CD4-positive, alpha-beta T cell treated with Interleukin-6 for 4 hours (primary cell): ENCODE data around the gene BEX2.
"Not testable (repeated sequence)": the region's sequence is repeated elsewhere in the genome, so short reads cannot be mapped to it uniquely, and the experiment has no call there.

Source experiments
- DNase-seq: peaks from one replicate; pipeline ENCODE4 v3.0.0-alpha.2; 2020; ENCODE audit warnings: mixed read lengths

Gene BEX2

DNA sequence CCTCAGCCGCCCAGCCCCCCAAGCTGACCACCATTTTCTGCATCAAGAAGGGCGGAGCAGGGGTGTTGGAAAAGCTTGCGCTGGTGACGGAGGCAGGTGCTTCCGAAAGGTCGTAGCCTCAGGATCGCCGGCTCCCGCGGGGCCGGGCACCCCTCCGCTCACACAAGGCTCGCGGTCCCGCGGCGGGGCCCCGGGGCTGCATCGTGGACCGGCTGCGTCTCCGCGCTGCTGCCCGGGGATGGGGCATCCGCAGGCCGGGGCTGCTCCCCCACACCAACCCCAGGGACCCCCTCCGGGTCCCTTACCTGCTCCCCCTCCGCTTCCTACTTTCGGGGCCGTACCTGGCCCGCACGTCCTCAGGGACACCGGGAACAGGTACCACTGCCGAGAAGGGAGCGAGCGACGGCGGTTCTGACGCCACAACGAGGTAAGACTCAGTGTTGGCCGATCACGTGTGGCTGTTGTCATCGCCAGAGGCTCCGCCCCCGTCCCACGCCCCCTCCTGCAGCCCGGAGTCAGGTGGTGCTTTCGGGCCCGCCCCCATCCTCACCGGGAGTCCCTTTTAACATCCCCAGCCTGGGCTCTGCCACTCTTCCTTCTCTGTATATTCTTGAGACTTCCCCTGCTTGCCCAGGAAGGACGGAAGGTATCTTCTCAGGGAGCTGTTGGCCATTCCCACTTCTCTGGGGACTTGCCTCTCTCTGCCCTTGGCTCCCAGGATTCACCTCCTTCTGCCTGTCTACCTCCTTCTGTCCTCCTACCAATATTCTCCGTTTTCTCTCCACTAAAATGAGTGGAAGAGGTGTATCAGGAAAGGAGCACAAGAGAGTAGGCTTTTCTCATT lies at the start of gene BEX2:
Gene BEX2, minus strand, starts transcription at position 436 of the 844 bp plus-strand sequence. CDS start 1,014 bp downstream, outside the sequence.
- peak; percentile 91 for DNase-seq

DNA sequence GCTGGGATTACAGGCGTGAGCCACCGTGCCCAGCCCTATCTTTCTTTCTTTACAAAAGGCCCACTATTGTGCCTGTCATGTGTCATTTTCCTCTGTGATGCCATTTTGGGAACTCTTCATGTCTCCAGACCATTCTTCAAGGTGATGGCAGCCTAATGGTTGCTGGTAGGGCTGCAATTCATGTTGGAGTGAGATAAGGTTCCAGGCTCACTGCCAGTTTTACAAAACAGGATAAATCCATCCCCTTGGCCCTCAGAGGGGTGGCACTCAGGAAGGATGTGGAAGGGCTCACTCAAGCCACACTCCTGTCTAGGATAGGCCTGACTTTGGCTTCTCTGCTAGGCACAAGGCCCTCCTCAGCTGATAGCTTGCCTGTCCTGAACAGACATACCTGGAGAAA lies 49.3 kb upstream of the BEX2 start:
- DNase-seq: no peak

- DNase-seq: not testable (repeated sequence)
Observed at GRCh38 chrX:103359605-103360004, 48.8 kb upstream of the BEX2 start.

DNA sequence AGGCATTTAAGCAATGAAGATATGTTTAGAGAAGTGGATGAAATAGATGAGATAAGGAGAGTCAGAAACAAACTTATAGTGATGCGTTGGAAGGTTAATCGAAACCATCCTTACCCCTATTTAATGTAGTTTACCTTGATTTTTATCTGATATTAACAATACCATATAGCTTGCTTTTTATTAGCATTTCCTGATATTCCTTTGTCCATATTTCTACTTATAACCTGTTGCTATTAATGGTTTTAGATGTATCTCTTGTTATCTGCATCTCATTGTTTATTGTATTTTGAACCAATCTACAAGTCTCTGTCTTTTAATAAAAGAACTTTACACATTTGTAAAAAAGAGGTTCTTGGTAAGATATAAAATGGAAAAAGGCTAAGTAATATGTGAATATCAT lies 47.1 kb upstream of the BEX2 start:
- DNase-seq: no peak

- DNase-seq: no peak
Observed at GRCh38 chrX:103356858-103357257, 46.1 kb upstream of the BEX2 start.

GRCh38 chrX:103356130-103356798 lies 45.5 kb upstream of the BEX2 start, which contains the start of gene TCEAL9:
Gene TCEAL9 (plus strand): TSS chrX:103356506. CDS start chrX:103357685, 1,179 bp downstream.
- DNase-seq: no peak

DNA sequence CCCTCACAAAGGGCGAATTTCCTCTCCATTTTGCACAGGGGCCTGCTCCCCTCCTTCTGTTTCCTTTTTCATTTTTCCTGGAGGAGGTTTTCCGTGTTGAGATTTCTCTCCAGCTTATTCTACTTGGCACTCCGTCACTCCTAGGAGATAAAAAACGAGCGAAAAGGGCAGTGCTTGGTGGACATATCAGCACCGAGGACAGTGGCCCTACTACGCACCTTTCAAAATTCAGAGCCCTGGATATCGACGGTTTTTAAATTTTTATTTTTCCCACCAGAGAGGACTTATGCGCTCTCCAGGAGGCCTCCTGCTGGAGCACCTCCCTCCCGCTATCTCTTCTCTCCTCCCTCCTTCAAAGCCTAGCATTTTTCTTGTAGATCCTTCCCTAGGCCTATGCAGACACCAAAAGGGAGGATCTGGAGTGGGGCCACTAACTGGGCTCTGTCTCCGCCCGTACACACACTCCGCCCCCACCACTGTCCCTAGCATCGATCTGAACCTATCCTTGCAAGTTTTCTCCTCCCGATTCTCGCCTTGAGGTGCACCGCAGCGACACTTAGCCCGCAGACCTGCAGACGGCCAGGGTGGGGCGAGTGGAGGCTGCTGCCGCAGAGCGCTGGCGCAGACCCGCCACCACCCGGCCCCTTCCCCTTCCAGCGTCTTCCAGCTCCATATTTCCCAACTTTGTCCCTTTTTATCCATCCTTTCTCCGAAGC lies 37.0 kb upstream of the BEX2 start:
- no peak for DNase-seq

DNA sequence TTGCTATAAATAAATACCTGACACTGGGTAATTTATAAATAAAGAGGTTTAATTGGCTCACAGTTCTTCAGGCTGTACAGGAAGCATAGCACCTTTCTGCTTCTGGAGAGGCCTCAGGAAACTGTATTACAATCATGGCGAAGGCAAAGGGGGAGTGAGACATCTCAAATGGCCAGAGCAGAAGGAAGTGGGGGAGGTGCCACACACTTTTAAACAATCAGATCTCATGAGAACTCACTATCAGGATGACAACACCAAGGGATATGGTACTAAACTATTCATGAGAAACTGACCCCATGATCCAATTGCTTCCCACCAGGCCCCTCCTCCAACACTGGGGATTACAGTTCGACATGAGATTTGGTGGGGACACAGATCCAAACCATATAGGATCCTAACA lies 33.8 kb upstream of the BEX2 start:
- no peak for DNase-seq

- peak; percentile 57 for DNase-seq
Observed at GRCh38 chrX:103343105-103343504, 32.3 kb upstream of the BEX2 start.

DNA sequence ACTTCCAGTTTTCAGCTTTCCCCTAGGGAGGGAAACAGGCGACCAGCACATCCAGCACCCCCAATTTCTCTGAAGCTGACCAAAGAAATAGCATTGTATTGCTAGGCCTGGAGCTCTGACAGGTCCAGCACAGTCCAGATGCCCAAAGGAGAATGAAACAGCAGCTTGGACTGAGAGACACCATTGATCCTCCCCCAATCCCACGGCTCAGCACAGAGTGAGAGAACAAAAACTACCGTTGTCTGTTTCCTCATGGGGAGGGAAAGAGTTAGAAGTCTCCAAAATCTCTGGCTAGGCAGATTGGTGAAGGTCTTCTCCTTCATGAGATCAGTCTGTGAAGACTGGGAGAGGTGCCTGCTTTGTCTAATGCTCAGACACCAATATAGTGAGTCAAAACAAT lies 27.9 kb upstream of the BEX2 start:
- DNase-seq: no peak

DNA sequence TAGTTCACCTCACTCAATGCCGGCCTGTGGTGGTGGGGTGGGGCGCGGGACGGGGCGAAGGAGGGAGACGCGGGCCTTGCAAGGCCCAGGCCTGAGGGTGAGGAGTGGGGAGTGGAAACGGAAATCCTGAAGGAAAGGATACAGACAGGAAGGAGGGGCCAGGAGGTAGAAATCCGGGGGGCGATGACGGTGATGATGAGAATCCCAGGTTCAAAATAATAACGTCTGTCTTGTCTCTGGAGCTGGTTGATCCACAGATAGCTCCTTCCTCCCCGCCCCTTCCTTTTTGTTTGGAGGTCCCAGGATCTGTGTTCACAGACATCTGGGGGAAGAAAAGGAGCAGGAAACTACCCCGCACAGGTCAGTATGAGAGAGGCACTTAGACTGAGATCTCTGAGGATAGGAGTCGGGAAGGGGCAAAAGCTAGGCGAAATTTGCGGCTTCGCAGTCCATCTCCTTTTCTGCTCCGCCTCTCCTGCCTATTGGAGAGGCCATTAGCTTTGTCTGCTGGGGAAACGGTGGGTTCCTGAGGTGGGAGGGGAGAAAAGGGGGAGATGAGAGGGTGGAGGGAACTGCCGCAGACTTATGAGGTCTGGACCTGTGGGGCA lies 20.0 kb upstream of the BEX2 start:
- DNase-seq: no peak

GRCh38 chrX:103329991-103330390 lies 19.2 kb upstream of the BEX2 start, which contains the start of gene TCEAL7:
Gene TCEAL7 (plus strand): TSS chrX:103330239. CDS start chrX:103331404, 1,165 bp downstream.
- DNase-seq: no peak

DNA sequence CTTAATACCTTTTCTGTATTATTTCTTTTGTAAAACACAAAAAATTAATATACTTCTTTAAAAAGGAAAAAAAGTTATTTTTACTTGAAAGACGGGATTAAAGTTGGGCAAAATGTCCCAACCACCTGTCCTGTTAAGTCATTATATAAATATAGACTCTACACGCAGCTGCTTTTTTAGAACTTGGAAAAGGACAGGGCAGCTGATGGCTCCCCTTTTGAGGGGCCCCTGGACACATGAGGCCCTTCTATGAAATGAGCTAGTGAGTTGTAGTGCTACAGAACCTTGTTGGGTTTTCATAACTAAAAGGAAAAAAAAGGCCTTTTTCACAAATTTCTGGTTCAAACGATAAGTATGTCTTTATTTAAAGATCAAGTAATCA lies 600 bp upstream of the BEX2 start:
- DNase-seq: no peak

GRCh38 chrX:103309860-103310554 lies 783 bp downstream of the BEX2 start:
- peak; percentile 7 for DNase-seq

GRCh38 chrX:103305666-103306065 lies 5.1 kb downstream of the BEX2 start:
- DNase-seq: not testable (repeated sequence)

DNA sequence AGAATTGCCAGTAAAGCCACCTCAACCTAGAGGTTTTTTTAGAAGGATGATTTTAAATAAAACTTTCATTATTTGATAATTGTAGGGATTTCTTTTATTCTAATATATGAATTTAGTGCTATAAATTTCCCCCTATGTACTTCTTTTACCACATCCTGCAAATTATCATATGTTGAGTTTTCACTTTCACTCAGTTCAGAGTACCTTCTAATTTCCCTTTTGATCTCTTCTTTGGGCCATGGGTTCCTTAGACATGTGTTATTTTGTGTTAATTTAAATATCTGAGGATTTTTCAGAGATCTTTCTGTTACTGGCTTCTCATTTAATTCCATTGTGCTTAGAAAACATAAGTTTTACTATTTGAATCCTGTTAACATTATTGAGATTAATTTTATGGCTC lies 6.1 kb downstream of the BEX2 start:
- DNase-seq: no peak

DNA sequence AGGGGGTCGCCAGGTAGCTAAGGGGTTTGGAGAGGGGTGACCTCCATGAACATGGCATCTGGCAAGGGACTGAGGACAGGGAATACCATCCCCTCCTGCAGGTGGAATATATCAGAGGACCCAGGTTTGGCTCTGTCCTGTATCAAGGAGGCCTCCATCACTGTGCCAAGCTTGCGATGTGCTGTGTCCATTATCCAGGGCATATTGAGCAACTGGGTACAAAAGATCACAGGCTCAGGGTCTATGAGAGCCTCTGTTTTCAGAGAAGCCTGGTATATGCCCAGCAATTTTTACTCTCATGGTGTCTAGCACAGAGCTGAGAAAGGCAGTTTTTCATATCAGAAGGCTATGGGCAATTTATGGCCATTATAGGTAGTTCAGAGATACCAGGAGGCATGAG lies 17.7 kb downstream of the BEX2 start:
- no peak for DNase-seq

DNA sequence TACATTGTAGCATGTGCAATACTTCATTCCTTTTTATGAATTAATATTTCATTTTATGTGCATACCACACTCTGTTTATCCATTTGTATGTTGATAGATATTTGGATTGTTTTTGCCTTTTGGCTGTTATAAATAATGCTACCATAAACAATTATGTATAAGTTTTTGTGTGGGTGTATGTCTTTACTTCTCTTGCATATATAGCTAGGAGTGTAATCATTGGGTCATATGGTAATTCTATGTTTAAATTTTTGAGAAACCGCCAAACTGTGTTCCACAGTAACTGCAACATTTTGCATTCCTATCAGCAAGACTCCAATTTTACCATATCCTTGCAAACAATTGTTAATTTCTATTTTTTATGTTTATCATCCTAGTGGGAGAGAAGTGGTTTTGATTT lies 31.2 kb downstream of the BEX2 start:
- no peak for DNase-seq

GRCh38 chrX:103276581-103277002 lies 34.2 kb downstream of the BEX2 start, which contains the start of gene TCEAL5:
Gene TCEAL5 (minus strand): TSS chrX:103276750. CDS start chrX:103274563, 2,187 bp downstream.
- DNase-seq: no peak

DNA sequence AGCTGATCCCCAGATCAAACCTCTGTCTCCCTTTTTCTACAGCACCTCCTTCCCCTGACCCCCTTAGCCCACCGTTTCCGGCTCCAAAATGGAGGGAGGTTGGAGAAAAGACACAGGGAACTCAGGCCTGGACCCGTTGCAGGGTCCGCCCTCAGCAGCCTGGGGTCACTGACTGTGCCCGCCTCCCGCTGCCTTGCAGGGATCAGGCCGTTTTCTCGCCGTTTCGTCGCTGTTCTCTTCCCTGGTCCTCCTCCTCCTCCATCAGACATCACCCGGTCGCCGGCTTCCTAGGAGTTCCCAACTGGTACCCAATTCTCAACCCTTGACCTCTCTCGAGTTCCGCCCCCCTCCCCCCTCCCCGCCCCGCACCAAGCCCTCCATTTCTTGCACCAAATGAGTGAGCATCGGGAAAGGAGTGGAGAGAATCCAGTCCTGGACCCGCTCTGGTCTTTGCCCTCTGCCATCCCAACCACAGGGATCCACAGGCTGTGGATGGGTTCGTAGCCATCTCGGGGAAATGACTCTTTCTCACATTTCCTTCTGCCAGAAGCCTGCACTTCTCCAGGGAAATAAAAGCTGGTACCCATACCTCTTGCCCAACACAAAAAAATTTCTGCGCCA lies 34.7 kb downstream of the BEX2 start:
- DNase-seq: no peak

DNA sequence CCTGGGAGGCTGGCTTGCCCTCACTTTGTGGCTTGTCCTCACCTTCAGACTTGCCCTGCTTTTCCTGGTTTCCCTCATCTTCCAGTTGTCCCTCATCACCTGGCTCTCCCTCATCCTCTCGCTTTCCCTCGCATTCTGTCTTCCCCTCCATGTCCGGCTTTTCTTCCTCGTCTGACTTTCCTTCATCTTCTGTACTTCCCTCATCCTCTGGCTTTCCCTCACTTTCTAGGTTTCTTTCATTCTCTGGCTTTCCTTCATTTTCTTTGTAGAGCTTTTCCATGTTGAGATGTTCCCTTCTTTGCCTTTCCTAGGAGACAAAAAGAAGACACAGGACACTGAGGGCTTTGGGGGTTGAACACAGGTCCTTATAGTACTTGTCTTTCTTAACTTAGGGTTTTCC lies 36.5 kb downstream of the BEX2 start:
- no peak for DNase-seq
